Adrenal gland (tissue), 12 donors: ENCODE results near the gene ARHGAP44. TPM values are rescaled to one million over a fixed set of nuclear protein-coding genes. Genes with fewer than 3 reads are reported as not detected.

ENCODE experiments used
- DNase-seq, 7 donors: peaks; one replicate each; pipeline ENCODE4 v3.0.0-alpha.2; 2019 to 2020
- H3K27ac ChIP-seq, 5 donors: fragments of 200-600 bp; sonication (generic) in 4 of 5; 1 replicate in 3 of 5; 2 replicates in 2 of 5; pipeline versions ENCODE4 v1.5.1 to v1.8.0; 2016 to 2020; ENCODE audit warnings: mild to moderate bottlenecking in 1 of 5
- H3K27me3 ChIP-seq: fragments of 200-600 bp; 2 replicates; pipeline ENCODE4 v1.8.0; 2021
- H3K36me3 ChIP-seq, 2 donors: fragments of 200-600 bp; replicated peaks in 1 of 2; 1 replicate in 1 of 2; 2 replicates in 1 of 2; pipeline versions ENCODE4 v1.5.1 to v1.8.0; 2018 to 2022
- H3K4me1 ChIP-seq, 2 donors: fragments of 200-600 bp; replicated peaks in 1 of 2; 1 replicate in 1 of 2; 2 replicates in 1 of 2; pipeline versions ENCODE4 v1.5.1 to v1.8.0; 2018 to 2021
- H3K4me3 ChIP-seq, 4 donors: fragments of 200-600 bp; sonication (generic) in 3 of 4; one replicate each; pipeline ENCODE4 v1.5.1; 2016 to 2018
- H3K9me3 ChIP-seq, 3 donors: fragments of 200-600 bp; sonication (generic) in 1 of 3; replicated peaks in 1 of 3; 1 replicate in 2 of 3; 2 replicates in 1 of 3; pipeline versions ENCODE4 v1.5.1 to v1.8.0; 2016 to 2021
- CTCF ChIP-seq, 6 experiments: fragments of 450-650 bp in 4 of 6; fragments of 200-600 bp in 2 of 6; sonication (generic) in 1 of 6; IDR thresholded peaks; 1 replicate in 5 of 6; 2 replicates in 1 of 6; pipeline versions ENCODE4 v1.5.1 to v1.8.0; 2016 to 2021; ENCODE audit warnings: antibody characterized with exemption in 6 of 6, mild to moderate bottlenecking in 2 of 6, moderate library complexity in 1 of 6
- POLR2A ChIP-seq, 2 donors: fragments of 450-650 bp; IDR thresholded peaks; one replicate each; pipeline ENCODE4 v1.6.1; 2017; ENCODE audit warnings: antibody characterized with exemption in 2 of 2, mild to moderate bottlenecking in 2 of 2, moderate library complexity in 1 of 2
- WGBS, 4 donors: extraction: QIAGEN DNeasy Blood & Tissue Kit in 2 of 4; methylation state at CpG; one replicate each; pipeline versions ENCODE4 v1.1.5 to v1.1.7; 2013 to 2017; 5-methylcytosine and 5-hydroxymethylcytosine counted together
- intact Hi-C, 2 donors: fragments of 100-400 bp; cut with DNase I; formaldehyde crosslinking; loops; one replicate each; pipeline versions ENCODE4 v1.14.1 to v1.15.0; 2022 to 2023
- polyA plus RNA-seq, 3 donors: library from polyadenylated mRNA; stranded (reverse); fragments of 200-250 nt in 2 of 3; fragments of 350-450 nt in 1 of 3; fragmentation: Illumina TruSeq in 1 of 3; extraction: RNeasy Lipid Tissue Mini Kit (QIAGEN cat#74804) in 1 of 3; gene quantifications; one replicate each; pipeline ENCODE4 v1.2.3, GENCODE V29; 2013 to 2014
- total RNA-seq, 9 donors: library from RNA; depleted of rRNA in 4 of 9; stranded (reverse); fragments of >200 nt in 4 of 9; fragments of 120-200 nt in 1 of 9; fragmentation: NEBNext Ultra II Directional in 1 of 9; extraction: Animal tissue kit (Norgen Biotek cat#: 25700) in 1 of 9; gene quantifications; one replicate each; pipeline versions ENCODE4 v1.1.0 to v1.2.4, GENCODE V29; 2013 to 2023
- donor health status: healthy with polysubstance abuse.
- donor health status: Bipolar disorder and iron deficiency.
- donor health status: DM: yes; HTN: yes; CAD: no.
- donor health status: DM: no; HTN: no; CAD: no.
- donor health status: DM: no; HTN: no; CAD: no.
- donor health status: DM: yes; HTN: yes; CAD: no.

ARHGAP44 gene
- total and polyA plus RNA-seq, 12 donors, result 1.1 to 45.2 (median 2.6) TPM

- H3K9me3 ChIP-seq, result no peaks in the 10 kb centered on the region
Observed at GRCh38 chr17:13025687-13026086, 236.4 kb downstream of the ARHGAP44 start.

GRCh38 chr17:13027246-13027645 lies 237.9 kb downstream of the ARHGAP44 start:
- Histone ChIP-seq H3K4me3 (no peak overlapping the region), H3K27me3 (peaks cover 4% of the 10 kb centered on the region), H3K36me3 (no peaks in the 10 kb centered on the region), H3K9me3 (no peaks in the 10 kb centered on the region), H3K27ac (no peak overlapping the region), H3K4me1 (no peaks in the 10 kb centered on the region)
- TF ChIP-seq CTCF (IDR thresholded peaks at IDR 0.05) (no peak), POLR2A (IDR thresholded peaks at IDR 0.05) (no peak)
- 82 to 89% (median 84%) methylated on average over 5 of the region's 5 CpGs for WGBS, 4 donors
- no peak for DNase-seq
- intact Hi-C loops, result no loop called here

More at GRCh38 chr17:13025687-13026086, 236.4 kb downstream of the ARHGAP44 start:
- Histone ChIP-seq H3K4me3 (no peak overlapping the region), H3K36me3 (no peaks in the 10 kb centered on the region), H3K27me3 (peaks cover 4% of the 10 kb centered on the region), H3K4me1 (no peaks in the 10 kb centered on the region), H3K27ac (no peak overlapping the region)
- intact Hi-C loops, result no loop called here
- DNase-seq, result no peak
- no peak for TF ChIP-seq CTCF (IDR thresholded peaks at IDR 0.05)
- TF ChIP-seq POLR2A (IDR thresholded peaks at IDR 0.05), result no peak

GRCh38 chr17:13029340-13029739 lies 240.0 kb downstream of the ARHGAP44 start:
- intact Hi-C loops, result no loop called here
- DNase-seq, result no peak
- WGBS, 4 donors, result 52 to 68% (median 57%) methylated on average over 2 of the region's 2 CpGs

GRCh38 chr17:13030056-13030455 lies 240.8 kb downstream of the ARHGAP44 start:
- DNase-seq, result no peak
- intact Hi-C loops, result no loop called here
- no peak for TF ChIP-seq POLR2A (IDR thresholded peaks at IDR 0.05)
- no peak for TF ChIP-seq CTCF (IDR thresholded peaks at IDR 0.05)
- no peaks in the 10 kb centered on the region for H3K36me3 ChIP-seq
- 61 to 71% (median 70%) methylated on average over 1 of the region's 1 CpG for WGBS, 4 donors
- no peak overlapping the region for H3K27ac ChIP-seq
- H3K27me3 ChIP-seq, result peaks cover 4% of the 10 kb centered on the region
- no peaks in the 10 kb centered on the region for H3K9me3 ChIP-seq
- no peak overlapping the region for H3K4me3 ChIP-seq
- no peaks in the 10 kb centered on the region for H3K4me1 ChIP-seq

More at GRCh38 chr17:13029340-13029739, 240.0 kb downstream of the ARHGAP44 start:
- H3K27me3 ChIP-seq, result peaks cover 4% of the 10 kb centered on the region
- no peak overlapping the region for H3K27ac ChIP-seq
- no peaks in the 10 kb centered on the region for H3K9me3 ChIP-seq
- H3K36me3 ChIP-seq, result no peaks in the 10 kb centered on the region
- no peak for TF ChIP-seq CTCF (IDR thresholded peaks at IDR 0.05)
- no peak for TF ChIP-seq POLR2A (IDR thresholded peaks at IDR 0.05)
- no peaks in the 10 kb centered on the region for H3K4me1 ChIP-seq
- no peak overlapping the region for H3K4me3 ChIP-seq
